Hematopoietic multipotent progenitor cell treated with erythropoietin and hydrocortisone succinate and interleukin-3 and kit ligand, for 17 days (in vitro differentiated cells): ENCODE data around the gene MAML2.

Experiments
- DNase-seq: peaks from one replicate; pipeline ENCODE4 v3.0.0-alpha.2; 2015; ENCODE audit warnings: low spot score

Gene MAML2

DNA sequence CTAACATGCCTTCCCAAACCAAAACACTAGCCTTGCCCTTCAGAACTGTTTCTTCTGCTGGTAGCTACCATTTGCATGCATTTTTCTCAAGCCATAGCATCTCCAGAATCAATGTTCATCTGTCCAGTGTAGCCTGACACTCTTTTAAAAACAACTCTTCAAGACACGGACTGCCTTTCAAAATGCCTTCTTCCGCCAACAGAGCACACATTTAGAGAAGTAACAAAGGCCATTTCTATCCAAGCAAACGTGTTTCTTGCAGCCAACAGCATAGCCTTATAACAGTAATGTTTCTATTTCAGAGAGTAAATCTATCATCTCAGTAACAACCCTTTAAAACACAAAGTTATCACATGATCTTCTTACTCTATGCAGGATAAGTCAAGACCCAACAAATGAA, 275.8 kb downstream of the MAML2 start:
- DNase-seq, result no peak

DNA sequence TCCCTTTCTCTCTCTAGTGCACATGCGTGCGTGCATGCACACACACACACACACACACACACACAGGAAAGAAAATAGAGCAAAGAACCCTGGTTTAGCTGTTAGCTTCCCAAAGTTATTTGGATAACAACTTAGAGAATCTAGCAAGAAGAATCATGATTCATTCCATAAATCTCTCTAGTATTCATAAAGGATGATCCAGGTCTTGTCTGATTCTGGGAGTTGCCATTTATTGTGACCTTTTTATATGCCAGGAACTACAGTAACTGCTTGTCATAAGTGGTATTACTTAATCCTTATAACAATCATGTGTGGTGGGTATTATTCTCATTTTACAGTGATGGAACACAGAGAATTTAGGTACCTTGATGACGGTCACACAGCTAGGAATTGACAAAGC, 277.6 kb downstream of the MAML2 start:
- DNase-seq, result no peak

DNA sequence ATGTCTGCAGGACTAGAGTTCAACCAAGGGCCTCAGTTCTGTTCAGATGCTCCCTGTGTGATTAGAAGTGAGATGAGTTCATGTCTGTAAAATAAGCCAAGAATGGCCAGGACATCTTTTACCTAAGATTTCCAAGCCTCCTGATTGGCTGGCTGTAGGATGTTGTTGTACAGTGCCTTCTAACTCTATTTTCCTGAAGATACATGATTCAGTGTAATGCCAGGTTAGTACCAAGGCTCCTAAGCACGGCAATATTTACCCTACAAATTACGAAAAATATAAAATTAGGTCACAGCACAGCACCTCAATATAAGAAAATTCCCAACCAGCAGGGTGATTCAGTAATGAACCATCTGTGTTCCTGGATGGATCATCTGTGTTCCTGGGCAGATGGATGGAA, 279.1 kb downstream of the MAML2 start:
- no peak for DNase-seq

DNA sequence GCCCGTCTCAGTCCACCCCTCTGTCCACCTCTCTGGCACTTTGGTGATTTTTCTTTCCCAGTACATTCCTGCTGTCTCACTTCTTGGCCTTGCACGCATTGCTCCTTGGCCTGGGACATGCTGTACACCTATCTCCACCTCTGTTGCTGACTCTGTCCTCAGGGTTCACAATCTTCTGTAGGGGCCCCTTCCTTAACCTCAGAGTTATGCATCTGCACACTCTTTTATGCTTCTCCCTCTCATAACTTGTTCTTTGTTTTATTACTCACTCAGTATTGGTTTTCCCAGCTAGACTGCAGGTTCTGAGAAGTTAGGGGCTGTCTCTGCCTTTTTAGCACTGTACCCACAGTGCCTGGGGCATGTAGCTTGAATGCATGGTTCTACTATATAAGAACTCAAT, 279.9 kb downstream of the MAML2 start:
- DNase-seq, result no peak

DNA sequence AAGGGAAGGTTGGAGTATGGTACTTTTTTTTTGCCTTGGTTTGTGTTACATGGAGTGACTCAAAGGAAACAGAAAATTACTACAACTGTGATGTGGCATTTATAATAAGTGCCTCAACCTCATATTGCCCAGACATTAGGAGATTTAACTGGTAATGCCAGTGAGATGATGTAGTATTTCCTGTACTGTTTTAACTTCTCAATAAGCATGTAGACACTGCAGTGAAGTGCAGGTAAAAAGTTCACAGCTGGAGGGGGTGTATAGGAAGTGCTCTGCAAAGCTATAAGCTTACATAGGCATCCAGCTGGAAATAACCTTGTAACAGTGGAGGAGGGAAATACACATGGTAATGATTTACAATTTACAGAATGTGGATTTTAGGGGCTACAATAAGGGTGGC, 280.9 kb downstream of the MAML2 start:
- no peak for DNase-seq

DNA sequence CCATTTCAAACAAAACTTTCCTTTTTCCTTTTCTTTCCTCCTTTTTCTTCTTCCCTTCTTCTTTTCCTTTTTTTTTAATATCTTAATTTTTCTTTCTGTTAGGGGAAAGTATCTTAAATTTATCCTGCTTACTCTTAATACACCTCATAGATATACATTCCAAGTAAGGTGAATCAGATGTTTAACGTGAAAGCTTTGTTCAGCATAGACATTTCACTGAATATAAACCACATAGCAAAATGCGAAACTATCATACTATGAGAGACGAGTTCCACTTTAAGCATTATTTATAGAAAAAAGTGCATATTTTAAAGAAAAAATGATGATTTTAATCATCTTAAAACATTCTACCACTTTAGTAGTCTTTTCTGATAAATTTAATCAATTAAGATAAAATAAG, 281.3 kb downstream of the MAML2 start:
- DNase-seq, result no peak

DNA sequence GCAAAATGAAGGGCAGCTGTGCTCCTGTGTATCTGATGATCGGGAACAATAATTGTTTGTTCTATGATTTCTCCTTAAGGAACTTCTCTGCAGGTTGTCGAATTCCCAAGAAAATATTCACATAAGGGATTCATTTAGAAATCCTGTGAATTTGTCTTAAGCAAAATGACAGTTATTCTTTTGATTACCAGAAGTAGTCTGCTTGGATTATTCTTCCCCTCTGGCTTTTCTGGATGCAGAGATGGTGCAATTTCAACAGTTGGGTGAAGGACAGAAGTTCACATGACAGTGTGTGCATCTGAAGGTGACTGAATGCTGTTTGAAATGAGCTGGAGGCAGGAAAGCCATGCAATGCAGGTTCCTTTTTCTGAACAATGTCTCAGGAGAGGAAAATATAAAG, 281.9 kb downstream of the MAML2 start:
- DNase-seq, result no peak

DNA sequence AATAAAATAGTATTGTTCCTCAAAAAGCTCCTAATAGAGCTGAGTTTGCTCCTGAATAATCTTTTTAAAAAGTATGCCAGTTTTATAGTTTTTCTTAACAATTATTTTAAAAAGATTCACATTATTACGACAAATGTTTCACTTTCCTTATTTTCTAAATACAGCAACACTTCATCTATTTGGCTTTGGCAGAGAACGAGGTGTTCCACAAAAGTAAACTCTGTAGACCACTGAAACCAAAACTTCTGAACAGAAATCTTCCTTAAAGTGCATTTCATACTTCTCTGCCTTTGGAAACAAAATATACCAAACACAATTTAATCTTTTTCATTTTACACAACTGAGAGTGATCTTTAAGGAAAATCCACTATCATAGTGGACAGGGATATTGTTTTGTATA, 285.5 kb downstream of the MAML2 start:
- DNase-seq, result no peak

DNA sequence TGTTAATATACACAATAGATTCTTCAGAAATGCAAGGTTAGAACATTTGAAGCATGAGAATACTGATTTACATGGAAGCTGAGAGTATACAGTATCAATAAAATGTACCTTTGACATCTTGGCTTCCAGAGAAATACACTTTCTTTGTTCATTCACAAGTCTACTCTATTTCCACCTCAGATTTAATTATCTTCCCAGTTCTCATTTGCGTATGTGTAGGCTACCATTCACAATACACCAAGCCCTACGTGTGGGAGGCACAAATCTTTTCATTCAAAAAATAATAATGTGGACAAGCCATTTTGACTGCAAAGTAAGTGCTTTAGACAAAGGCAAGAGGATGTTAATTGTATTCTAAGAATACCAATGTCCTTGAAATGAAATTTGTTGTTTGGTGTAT, 286.4 kb downstream of the MAML2 start:
- DNase-seq, result no peak

DNA sequence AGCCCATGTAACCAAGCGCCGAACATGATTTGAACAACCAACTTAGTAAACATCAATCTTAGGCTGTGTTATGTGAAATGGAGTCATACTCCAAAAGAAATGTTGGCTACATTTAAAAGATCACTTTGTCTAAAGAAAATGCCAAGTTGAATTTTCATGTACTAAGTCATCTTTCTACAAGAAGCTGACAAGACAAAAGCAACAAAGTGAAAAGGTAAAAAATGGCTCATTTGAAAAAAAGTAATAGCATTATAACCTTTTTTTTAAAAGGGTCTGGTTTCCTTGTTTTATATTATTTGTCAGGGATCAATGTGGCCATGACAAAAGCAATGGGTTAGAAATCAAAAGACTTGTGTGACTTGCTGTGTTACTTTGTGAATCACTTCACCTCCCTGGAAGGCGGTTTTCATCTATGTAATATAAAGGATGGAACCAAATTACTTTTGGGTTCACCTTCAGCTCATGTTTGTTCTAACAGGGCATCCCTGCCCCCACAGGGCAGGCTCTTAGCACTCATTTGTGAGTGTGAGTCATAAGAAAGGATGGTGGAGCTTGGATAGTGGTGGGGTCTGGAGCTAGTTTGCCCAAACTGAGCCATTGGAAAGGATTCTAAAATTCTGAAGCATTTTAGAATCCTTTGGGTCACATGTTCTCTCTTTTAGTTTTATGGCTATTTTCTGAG, 287.1 kb downstream of the MAML2 start:
- DNase-seq, result no peak

DNA sequence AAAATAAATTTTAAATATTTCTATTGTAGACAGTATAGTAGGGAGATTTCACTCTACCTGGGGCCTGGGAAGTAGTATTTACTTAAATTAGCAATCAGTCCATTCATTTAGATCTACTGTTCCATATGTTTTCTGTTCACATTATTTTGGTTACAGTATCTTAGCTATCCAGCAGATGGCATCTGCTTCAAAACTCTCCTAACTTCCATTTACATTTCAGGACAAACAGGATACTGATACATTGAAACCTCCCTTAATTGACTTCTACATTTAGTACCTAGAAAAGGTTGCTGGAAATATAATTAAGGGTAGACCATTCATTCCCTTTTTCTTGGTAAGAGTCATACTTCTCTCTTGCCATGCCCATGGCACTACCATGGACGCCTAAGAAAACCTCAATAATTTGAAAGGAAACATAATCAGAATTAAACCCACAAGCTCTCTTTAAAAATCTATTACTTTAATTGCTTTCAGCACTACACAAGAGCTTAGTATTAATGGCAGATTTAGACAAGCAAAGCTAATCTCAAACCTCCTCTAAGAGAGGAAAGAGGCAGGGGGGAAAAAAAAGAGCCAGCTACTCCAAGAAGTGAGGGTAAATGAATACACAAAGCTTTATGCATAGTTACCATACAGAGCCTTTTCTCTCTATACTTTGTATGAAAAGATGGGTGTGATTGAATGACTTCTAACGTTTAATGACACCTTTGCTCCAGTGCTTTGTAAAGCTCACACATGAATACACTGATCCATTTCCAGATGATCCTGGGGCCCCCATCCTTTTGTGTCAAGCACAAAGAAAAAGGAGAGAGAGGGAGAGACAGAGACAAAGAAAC, 287.9 kb downstream of the MAML2 start:
- DNase-seq, result no peak

DNA sequence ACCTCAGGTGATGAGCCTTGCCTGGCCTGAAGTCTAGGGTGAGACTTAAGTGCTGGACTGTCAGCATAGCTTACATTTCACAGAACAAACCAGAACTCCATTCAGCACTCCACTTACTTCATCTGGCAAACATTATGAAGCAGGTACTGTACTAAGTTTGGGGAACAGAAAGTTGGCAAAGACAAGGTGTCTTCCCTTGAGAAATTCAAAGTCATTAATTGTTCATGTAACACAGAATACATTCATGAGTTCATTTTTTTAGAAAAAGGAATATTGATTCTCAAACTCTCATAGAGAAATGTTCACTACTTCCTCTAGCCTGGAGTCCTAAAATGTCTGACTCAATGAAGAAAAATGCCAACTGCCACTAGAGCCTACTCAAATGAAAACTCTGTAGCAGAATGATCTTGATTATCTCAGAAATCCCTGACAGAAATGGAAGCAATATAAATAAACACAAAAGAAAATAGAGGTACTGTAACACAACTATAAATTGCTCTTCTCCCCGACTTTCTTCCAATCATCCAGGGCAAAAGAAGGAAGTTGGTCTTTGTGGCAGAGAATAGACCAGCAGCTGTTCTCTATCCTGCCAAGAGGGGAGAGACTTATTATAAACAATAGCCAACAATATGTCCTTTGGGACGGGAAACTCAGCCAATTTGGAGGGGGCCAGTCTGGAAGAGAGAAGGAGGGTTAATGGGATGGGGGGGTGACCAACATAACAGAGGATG, 289.9 kb downstream of the MAML2 start:
- DNase-seq, result no peak

DNA sequence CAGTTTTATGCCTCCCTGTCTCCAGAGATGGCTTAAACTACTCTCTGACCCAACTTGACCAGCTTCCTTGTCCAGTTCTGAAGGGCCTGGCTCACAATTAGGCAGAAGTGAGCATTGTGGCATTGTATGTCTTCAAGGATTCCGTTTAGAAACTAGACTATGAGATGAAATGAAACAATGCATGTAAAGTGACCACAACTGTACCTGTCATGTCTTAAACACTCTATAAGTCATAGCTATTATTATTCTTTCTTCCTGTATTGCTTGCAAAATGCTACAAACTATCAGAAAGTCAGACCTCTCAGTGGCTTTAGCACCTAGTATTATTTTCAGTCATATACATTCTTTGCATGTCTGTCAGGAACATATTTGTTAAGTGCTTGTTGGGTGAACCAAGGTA, 291.2 kb downstream of the MAML2 start:
- no peak for DNase-seq

DNA sequence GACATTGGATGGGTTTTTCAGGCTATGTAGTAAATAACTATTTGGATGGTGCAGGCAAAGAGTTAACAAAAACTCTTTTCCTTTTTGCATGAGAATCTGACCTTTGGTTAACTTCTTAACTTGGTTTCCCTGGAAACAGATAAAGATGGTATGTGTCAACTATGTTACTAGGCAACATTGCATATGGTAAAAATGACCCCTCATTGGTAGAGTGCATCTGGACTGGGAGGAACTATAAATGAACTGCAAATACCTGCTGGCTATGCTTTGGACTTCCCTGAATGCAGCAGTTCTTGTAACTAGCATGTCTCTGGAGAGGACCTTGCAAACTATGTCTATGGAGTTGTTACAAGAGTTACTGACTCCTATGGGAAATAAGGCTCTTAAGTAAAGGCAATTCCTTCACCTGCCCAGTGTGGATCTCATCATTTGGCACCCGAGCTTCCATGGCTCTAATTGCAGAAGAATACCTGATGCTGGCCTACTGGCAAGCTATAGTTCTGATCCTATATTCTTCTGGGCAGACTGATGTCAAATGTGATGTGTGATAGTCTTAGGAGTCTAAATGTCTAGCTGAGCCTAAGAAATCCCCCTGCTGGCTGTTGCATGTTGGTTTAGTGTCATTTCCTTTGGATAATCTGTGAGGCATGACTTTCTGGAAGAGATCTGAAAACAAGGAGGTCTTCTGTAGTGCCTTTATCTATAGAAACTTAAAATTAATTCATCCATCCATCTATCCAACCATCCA, 292.4 kb downstream of the MAML2 start:
- no peak for DNase-seq

DNA sequence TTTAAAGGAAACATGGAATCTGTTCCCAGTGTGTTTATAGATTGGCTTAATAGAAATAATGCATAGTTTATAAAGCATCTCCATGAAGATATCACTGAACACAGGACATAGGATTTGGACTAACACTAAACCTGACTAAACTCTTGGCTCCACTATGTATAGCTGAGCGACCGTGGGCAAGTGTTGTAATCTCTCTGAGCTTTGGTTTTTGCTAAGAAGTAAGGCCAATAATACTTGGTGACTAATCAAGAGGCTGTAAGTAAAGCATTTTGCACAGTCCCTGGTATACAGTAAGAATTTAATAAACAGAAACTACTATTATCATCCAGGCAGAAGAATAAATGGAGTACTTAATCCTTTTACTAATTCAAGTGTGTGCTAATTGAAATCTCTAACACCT, 293.6 kb downstream of the MAML2 start:
- no peak for DNase-seq

DNA sequence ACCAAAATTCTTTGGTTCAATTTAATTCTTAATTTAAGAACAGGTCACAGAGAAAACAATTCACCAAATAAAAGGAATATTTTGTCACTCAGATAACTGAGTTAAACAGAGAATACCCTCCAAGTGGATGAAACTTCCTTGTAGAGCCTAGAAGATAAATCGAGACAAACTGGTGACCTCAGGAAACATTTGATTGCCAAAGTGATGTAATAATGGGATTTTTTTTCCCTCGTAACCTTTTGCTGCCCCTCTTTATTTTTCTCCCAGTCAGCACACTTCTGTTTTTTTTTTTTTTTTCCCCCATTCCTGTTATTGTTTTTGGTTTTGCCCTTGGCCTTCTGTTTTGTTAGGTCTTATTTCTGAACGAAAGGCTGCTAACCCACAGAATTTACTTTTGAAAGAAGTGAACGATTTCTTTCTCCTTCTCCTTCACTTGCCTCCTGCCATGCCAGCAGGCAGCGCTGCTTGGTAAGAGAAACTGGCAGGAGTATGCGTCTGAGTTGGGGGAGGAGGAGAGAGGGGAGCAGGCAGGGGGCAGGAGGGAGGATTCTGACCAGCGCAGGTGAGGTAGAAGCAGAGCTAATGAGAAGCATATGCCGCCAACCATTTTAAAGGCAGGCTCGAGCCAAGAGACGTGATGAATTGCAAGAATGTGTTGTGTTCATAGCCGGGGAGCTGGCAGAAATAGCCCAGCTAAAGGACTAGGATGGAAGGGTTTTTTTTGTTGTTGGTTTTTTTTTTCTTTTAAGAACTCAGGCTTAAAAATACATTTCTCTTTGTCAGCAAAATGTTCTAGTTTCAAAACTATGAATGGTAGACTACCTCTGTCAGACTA, 297.2 kb downstream of the MAML2 start:
- DNase-seq, result no peak

DNA sequence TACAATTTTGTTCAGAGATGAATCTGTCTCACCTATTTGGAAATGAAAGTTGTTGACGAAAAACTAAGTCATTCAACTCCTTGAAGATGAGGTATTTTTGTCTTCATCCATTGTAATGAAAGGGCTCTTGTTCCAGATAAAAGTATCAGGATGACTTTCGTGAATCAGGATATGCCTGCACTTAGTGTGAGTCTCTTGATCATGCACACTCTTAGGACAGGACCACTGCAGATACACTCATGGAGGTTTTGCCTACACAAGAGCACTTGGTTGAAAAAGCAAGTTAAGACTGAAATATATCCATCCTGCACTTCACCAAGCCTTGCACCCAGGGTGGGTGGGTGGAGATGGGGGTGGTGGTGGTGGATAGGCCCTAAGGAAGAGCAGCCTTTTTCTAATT, 298.2 kb downstream of the MAML2 start:
- no peak for DNase-seq

DNA sequence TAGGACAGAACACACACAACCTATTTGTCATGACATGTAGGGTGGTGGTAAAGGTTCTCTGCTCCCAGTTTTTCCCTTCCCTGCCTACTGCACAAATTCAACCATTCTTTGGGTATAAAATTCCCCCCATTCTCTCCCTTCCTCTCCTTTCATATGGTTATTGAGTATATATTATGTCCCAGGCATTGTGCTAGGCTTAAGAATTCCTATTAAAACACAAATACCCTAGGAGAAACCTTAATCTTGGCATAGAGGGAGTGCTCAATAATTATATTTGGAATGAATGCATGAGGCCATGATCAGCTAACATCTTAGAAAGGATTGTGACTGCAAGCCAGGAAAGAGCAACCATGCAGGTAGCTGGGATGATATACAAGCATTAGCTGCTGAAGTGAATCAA, 298.7 kb downstream of the MAML2 start:
- DNase-seq, result no peak

DNA sequence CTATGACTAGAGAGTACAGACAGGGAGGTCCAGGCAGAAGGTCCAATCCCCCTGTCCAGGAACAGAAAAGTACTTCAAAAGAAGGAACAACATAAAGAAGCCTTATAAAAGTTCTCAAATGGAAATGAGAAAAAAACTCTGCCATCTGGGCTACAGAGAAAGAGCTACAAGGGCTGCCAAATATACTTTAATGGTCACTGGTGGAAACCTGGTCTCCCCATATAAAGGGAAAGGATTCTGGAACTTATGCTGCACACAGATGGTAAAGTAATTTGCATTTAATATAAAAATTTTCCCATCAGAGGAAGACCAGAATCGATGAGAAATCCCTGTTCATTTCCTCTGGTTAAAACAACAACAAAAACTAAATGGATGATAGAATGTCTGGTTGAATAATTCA, 299.7 kb downstream of the MAML2 start:
- no peak for DNase-seq

DNA sequence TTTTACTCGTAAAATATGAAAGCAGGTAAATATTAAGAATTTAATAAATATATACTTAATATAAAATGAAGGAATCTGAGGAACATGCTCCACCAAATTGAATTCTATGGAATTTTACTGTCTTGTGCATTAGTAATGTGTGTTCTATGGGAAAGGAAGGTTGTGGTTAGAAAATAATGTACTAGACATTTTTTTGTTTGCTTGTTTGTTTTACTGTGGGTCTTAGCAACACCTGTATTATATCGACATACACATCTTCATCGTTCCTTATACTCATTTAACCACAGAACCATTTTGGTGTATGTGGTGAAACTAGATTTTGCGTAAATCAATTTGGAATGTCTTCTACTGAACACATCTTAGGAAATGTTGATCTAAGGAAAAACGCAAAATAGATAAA, 304.9 kb downstream of the MAML2 start:
- DNase-seq, result no peak

DNA sequence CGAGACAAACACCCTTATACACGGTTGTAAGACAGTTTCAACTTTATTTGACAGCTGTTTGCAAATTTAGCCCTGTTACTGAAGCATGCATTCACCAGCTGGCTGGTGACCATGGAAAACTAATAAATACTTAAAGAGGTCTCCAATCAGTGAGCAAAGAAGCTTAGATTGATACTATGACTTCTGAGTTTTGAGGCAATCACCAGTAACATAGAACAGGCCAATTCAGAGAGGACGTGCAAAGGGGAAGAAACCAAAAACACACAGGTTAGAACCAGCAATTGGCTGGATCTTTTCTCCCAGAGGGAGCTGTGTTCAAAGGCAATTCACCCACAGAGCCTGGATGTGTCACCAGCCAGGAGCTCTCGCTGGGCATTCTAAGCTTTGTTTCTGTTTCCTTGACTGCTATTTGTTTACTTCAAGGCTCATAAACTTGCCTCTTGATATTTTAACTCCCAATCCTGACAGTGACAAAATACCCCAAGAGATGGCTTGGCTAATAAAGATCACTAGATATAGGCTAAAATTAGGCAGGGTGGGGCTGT, 305.5 kb downstream of the MAML2 start:
- DNase-seq, result no peak
